ENCODE data around the gene APCS. TPM values are rescaled to one million over a fixed set of nuclear protein-coding genes. Genes with fewer than 3 reads are reported as not detected.
A peak's percentile ranks its signal among the peaks of the same experiment; 100 is the strongest.

The APCS gene
- not detected in 2 replicates for total RNA-seq (2014; rRNA removed; shearing (Covaris generic))

GRCh38 chr1:159587461-159587951 lies at the start of gene APCS:
Gene APCS (plus strand): TSS chr1:159587826. CDS start chr1:159587922, 96 bp downstream.
- Histone ChIP-seq H3K9me3 (replicated peaks) (peaks cover 4% of the 10 kb centered on the region; the same call in 1 of the 2 replicates), H3K4me3 (no peak within 1 kb of the TSS)
- no peak for DNase-seq

GRCh38 chr1:159548126-159548525 lies 39.5 kb upstream of the APCS start:
- Histone ChIP-seq H3K9me3 (replicated peaks) (no peaks in the 10 kb centered on the region), H3K27me3 (no peaks in the 10 kb centered on the region), H3K4me1 (no peaks in the 10 kb centered on the region), H3K27ac (no peak overlapping the region), H3K4me3 (no peak overlapping the region), H3K36me3 (no peaks in the 10 kb centered on the region)
- DNase-seq, result no peak

More at GRCh38 chr1:159587461-159587951, at the start of gene APCS:
- H3K4me1 ChIP-seq, result no peaks in the 10 kb centered on the region
- no peaks in the 10 kb centered on the region for H3K27me3 ChIP-seq
- H3K27ac ChIP-seq, result no peak within 1 kb of the TSS
- H3K36me3 ChIP-seq, result no peaks in the 10 kb centered on the region

GRCh38 chr1:159554261-159554660 lies 33.4 kb upstream of the APCS start:
- no peak for DNase-seq
- Histone ChIP-seq H3K9me3 (replicated peaks) (no peaks in the 10 kb centered on the region), H3K27me3 (no peaks in the 10 kb centered on the region), H3K4me1 (no peaks in the 10 kb centered on the region), H3K4me3 (no peak overlapping the region), H3K36me3 (no peaks in the 10 kb centered on the region), H3K27ac (no peak overlapping the region)

GRCh38 chr1:159554696-159555095 lies 32.9 kb upstream of the APCS start:
- H3K27ac ChIP-seq, result no peak overlapping the region
- no peaks in the 10 kb centered on the region for H3K36me3 ChIP-seq
- no peaks in the 10 kb centered on the region for H3K27me3 ChIP-seq
- H3K9me3 ChIP-seq (replicated peaks), result no peaks in the 10 kb centered on the region
- no peak overlapping the region for H3K4me3 ChIP-seq
- no peaks in the 10 kb centered on the region for H3K4me1 ChIP-seq
- no peak for DNase-seq

GRCh38 chr1:159556931-159557369 lies 30.7 kb upstream of the APCS start:
- H3K27ac ChIP-seq, result no peak overlapping the region
- H3K36me3 ChIP-seq, result no peaks in the 10 kb centered on the region
- H3K27me3 ChIP-seq, result no peaks in the 10 kb centered on the region
- no peaks in the 10 kb centered on the region for H3K4me1 ChIP-seq
- no peaks in the 10 kb centered on the region for H3K9me3 ChIP-seq (replicated peaks)
- no peak overlapping the region for H3K4me3 ChIP-seq
- no peak for DNase-seq

GRCh38 chr1:159560599-159560998 lies 27.0 kb upstream of the APCS start:
- no peak overlapping the region for H3K4me3 ChIP-seq
- DNase-seq, result no peak
- H3K27me3 ChIP-seq, result no peaks in the 10 kb centered on the region
- no peaks in the 10 kb centered on the region for H3K36me3 ChIP-seq
- no peaks in the 10 kb centered on the region for H3K9me3 ChIP-seq (replicated peaks)
- H3K27ac ChIP-seq, result no peak overlapping the region
- no peaks in the 10 kb centered on the region for H3K4me1 ChIP-seq

GRCh38 chr1:159561497-159561896 lies 26.1 kb upstream of the APCS start:
- Histone ChIP-seq H3K27me3 (no peaks in the 10 kb centered on the region), H3K4me3 (no peak overlapping the region), H3K4me1 (no peaks in the 10 kb centered on the region), H3K36me3 (no peaks in the 10 kb centered on the region), H3K9me3 (replicated peaks) (no peaks in the 10 kb centered on the region), H3K27ac (no peak overlapping the region)
- DNase-seq, result no peak

- H3K4me3 ChIP-seq, result no peak overlapping the region
- H3K27ac ChIP-seq, result no peak overlapping the region
- H3K9me3 ChIP-seq (replicated peaks), result no peaks in the 10 kb centered on the region
- DNase-seq, result no peak
- no peaks in the 10 kb centered on the region for H3K27me3 ChIP-seq
- no peaks in the 10 kb centered on the region for H3K36me3 ChIP-seq
- H3K4me1 ChIP-seq, result no peaks in the 10 kb centered on the region
Observed at GRCh38 chr1:159562680-159563079, 24.9 kb upstream of the APCS start.

- H3K36me3 ChIP-seq, result no peaks in the 10 kb centered on the region
- no peak overlapping the region for H3K27ac ChIP-seq
- H3K9me3 ChIP-seq (replicated peaks), result no peaks in the 10 kb centered on the region
- H3K27me3 ChIP-seq, result no peaks in the 10 kb centered on the region
- no peak for DNase-seq
- no peak overlapping the region for H3K4me3 ChIP-seq
- no peaks in the 10 kb centered on the region for H3K4me1 ChIP-seq
Observed at GRCh38 chr1:159577446-159577845, 10.2 kb upstream of the APCS start.

- H3K36me3 ChIP-seq, result no peaks in the 10 kb centered on the region
- H3K9me3 ChIP-seq (replicated peaks), result no peaks in the 10 kb centered on the region
- H3K4me3 ChIP-seq, result no peak overlapping the region
- H3K27ac ChIP-seq, result no peak overlapping the region
- no peak for DNase-seq
- no peaks in the 10 kb centered on the region for H3K4me1 ChIP-seq
- no peaks in the 10 kb centered on the region for H3K27me3 ChIP-seq
Observed at GRCh38 chr1:159580340-159580739, 7.3 kb upstream of the APCS start.

GRCh38 chr1:159581422-159581821 lies 6.2 kb upstream of the APCS start:
- Histone ChIP-seq H3K27ac (no peak overlapping the region), H3K4me3 (no peak overlapping the region), H3K4me1 (no peaks in the 10 kb centered on the region), H3K36me3 (no peaks in the 10 kb centered on the region), H3K9me3 (replicated peaks) (no peaks in the 10 kb centered on the region), H3K27me3 (no peaks in the 10 kb centered on the region)
- DNase-seq, result no peak

- H3K27me3 ChIP-seq, result no peaks in the 10 kb centered on the region
Observed at GRCh38 chr1:159584536-159584935, 3.1 kb upstream of the APCS start.

GRCh38 chr1:159591981-159592380 lies 4.4 kb downstream of the APCS start:
- 0 out of 2 replicates have a peak, but pooled peaks cover 2% of the 10 kb centered on the region for H3K4me1 ChIP-seq
- DNase-seq, result no peak
- no peaks in the 10 kb centered on the region for H3K27me3 ChIP-seq
- H3K4me3 ChIP-seq, result no peak overlapping the region
- no peaks in the 10 kb centered on the region for H3K36me3 ChIP-seq
- H3K27ac ChIP-seq, result no peak overlapping the region
- H3K9me3 ChIP-seq (replicated peaks), result peaks cover 4% of the 10 kb centered on the region; the same call in 1 of the 2 replicates

More at GRCh38 chr1:159584536-159584935, 3.1 kb upstream of the APCS start:
- H3K4me3 ChIP-seq, result no peak overlapping the region
- H3K9me3 ChIP-seq (replicated peaks), result no peaks in the 10 kb centered on the region
- no peaks in the 10 kb centered on the region for H3K36me3 ChIP-seq
- H3K27ac ChIP-seq, result no peak overlapping the region
- no peaks in the 10 kb centered on the region for H3K4me1 ChIP-seq
- no peak for DNase-seq

- Histone ChIP-seq H3K36me3 (no peaks in the 10 kb centered on the region), H3K4me3 (no peak overlapping the region), H3K27ac (no peak overlapping the region), H3K9me3 (replicated peaks) (peaks cover 4% of the 10 kb centered on the region; the same call in 1 of the 2 replicates), H3K27me3 (no peaks in the 10 kb centered on the region), H3K4me1 (peaks cover 22% of the 10 kb centered on the region)
- no peak for DNase-seq
Observed at GRCh38 chr1:159594625-159595405, 7.2 kb downstream of the APCS start.

GRCh38 chr1:159598196-159598595 lies 10.6 kb downstream of the APCS start:
- Histone ChIP-seq H3K4me3 (no peak overlapping the region), H3K9me3 (replicated peaks) (no peaks in the 10 kb centered on the region), H3K27me3 (no peaks in the 10 kb centered on the region), H3K27ac (peak overlapping the region; percentile 73), H3K4me1 (peaks cover 22% of the 10 kb centered on the region), H3K36me3 (no peaks in the 10 kb centered on the region)
- DNase-seq, result peak; percentile 51 to 64
